Trophoblast cell (in vitro differentiated cells and primary cell): ENCODE measurements around the gene GON4L.
"Not testable (repeated sequence)": the region's sequence is repeated elsewhere in the genome, so short reads cannot be mapped to it uniquely, and the experiment has no call there.

Source experiments
- DNase-seq, 2 donors: peaks; one replicate each; pipeline ENCODE4 v3.0.0-alpha.2; 2016
- H2AFZ ChIP-seq: 2 replicates; pipeline ENCODE4 v1.6.1; 2013; ENCODE audit warnings: low read length, moderate library complexity, mild to moderate bottlenecking; ENCODE audit not compliant: insufficient read depth, poor library complexity
- H2AK5ac ChIP-seq: 2 replicates; pipeline ENCODE4 v1.6.1; 2013; ENCODE audit warnings: mild to moderate bottlenecking, low read length
- H2BK120ac ChIP-seq: 2 replicates; pipeline ENCODE4 v1.6.1; 2013; ENCODE audit warnings: low read length, mild to moderate bottlenecking, moderate library complexity; ENCODE audit not compliant: insufficient read depth, poor library complexity
- H2BK12ac ChIP-seq: 2 replicates; pipeline ENCODE4 v1.6.1; 2013; ENCODE audit warnings: mild to moderate bottlenecking, low read length, moderate library complexity
- H2BK5ac ChIP-seq: 2 replicates; pipeline ENCODE4 v1.6.1; 2013; ENCODE audit warnings: low read length, low read depth, moderate library complexity, mild to moderate bottlenecking; ENCODE audit not compliant: poor library complexity
- H3K14ac ChIP-seq: 2 replicates; pipeline ENCODE4 v1.6.1; 2013; ENCODE audit warnings: mild to moderate bottlenecking, low read length
- H3K18ac ChIP-seq: 2 replicates; pipeline ENCODE4 v1.6.1; 2013; ENCODE audit warnings: mild to moderate bottlenecking, low read length
- H3K23ac ChIP-seq: 2 replicates; pipeline ENCODE4 v1.6.1; 2013; ENCODE audit warnings: low read length
- H3K27ac ChIP-seq: 2 replicates; pipeline ENCODE4 v1.5.1; 2013; ENCODE audit warnings: low read depth, mild to moderate bottlenecking, inconsistent platforms, low read length, moderate library complexity
- H3K27me3 ChIP-seq: 2 replicates; pipeline ENCODE4 v1.6.1; 2013; ENCODE audit warnings: inconsistent platforms, mild to moderate bottlenecking, low read length, moderate library complexity; ENCODE audit not compliant: insufficient read depth
- H3K36me3 ChIP-seq, 2 experiments: 1 replicate in 1 of 2; 2 replicates in 1 of 2; pipeline ENCODE4 v1.6.1; 2013; ENCODE audit warnings: low read length in 2 of 2, mild to moderate bottlenecking in 2 of 2, moderate library complexity in 1 of 2; ENCODE audit not compliant: insufficient read depth in 2 of 2, control insufficient read depth in 1 of 2
- H3K4ac ChIP-seq: 2 replicates; pipeline ENCODE4 v1.6.1; 2013; ENCODE audit warnings: low read depth, mild to moderate bottlenecking, low read length, moderate library complexity
- H3K4me1 ChIP-seq, 2 experiments: 1 replicate in 1 of 2; 2 replicates in 1 of 2; pipeline ENCODE4 v1.6.1; 2013; ENCODE audit warnings: low read length in 2 of 2, mild to moderate bottlenecking in 2 of 2, moderate library complexity in 1 of 2; ENCODE audit not compliant: insufficient read depth in 2 of 2, control insufficient read depth in 1 of 2
- H3K4me2 ChIP-seq: 2 replicates; pipeline ENCODE4 v1.6.1; 2013; ENCODE audit warnings: inconsistent platforms, mild to moderate bottlenecking, low read length, moderate library complexity
- H3K4me3 ChIP-seq: 2 replicates; pipeline ENCODE4 v1.5.1; 2013; ENCODE audit warnings: mild to moderate bottlenecking, low read depth, low read length, inconsistent platforms
- H3K79me1 ChIP-seq: one replicate; pipeline ENCODE4 v1.6.1; 2013; ENCODE audit warnings: low read length
- H3K79me2 ChIP-seq: 2 replicates; pipeline ENCODE4 v1.6.1; 2013; ENCODE audit warnings: low read length, mild to moderate bottlenecking; ENCODE audit not compliant: control insufficient read depth, insufficient read depth, poor library complexity
- H3K9ac ChIP-seq: 2 replicates; pipeline ENCODE4 v1.6.1; 2013; ENCODE audit warnings: mild to moderate bottlenecking, low read length
- H3K9me3 ChIP-seq: 2 replicates; pipeline ENCODE4 v1.6.1; 2013; ENCODE audit warnings: low read depth, mild to moderate bottlenecking, control low read depth, inconsistent platforms, low read length; ENCODE audit not compliant: insufficient read depth
- H4K12ac ChIP-seq: 2 replicates; pipeline ENCODE4 v1.6.1; 2013; ENCODE audit warnings: low read depth, mild to moderate bottlenecking, low read length, moderate library complexity
- H4K8ac ChIP-seq: 2 replicates; pipeline ENCODE4 v1.6.1; 2013; ENCODE audit warnings: low read depth, mild to moderate bottlenecking, low read length, moderate library complexity
- H4K91ac ChIP-seq: one replicate; pipeline ENCODE4 v1.6.1; 2013; ENCODE audit warnings: low read depth, mild to moderate bottlenecking, low read length, moderate library complexity
- WGBS: extraction: QIAGEN DNeasy Blood & Tissue Kit; methylation state at CpG from one replicate; pipeline ENCODE4 v1.1.7; 2013; ENCODE audit warnings: missing lambda C conversion rate; ENCODE audit not compliant: insufficient read length, insufficient coverage; ENCODE audit errors: extremely low coverage; 5-methylcytosine and 5-hydroxymethylcytosine counted together

The GON4L gene

DNA sequence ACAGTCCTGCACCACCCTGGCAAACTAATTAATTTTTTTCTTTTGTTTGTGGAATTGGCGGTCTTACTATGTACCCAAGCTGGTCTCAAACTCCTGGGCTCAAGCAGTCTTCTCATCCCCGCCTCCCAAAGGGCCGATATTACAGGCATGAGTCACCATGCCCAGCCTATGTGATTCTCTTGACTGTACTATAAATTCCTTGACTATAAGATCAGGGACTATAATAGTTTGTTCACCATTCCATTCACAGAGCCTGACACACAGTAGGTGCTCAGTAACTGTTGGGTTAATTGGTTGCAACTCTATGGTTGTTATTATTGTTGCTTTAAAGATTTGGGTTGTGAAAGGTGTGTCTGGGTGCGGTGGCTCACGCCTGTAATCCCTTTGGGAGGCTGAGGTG, 150.9 kb downstream of the GON4L start:
- no peak overlapping the region for H2BK12ac ChIP-seq
- no peak overlapping the region for H3K14ac ChIP-seq
- no peak overlapping the region for H3K27ac ChIP-seq
- WGBS, result no CpG with 5 or more reads among the region's 5 CpGs
- H3K23ac ChIP-seq, result no peak overlapping the region
- H3K9me3 ChIP-seq, result no peaks in the 10 kb centered on the region
- peaks cover 0 to 6% of the 10 kb centered on the region in 2 experiments for H3K36me3 ChIP-seq
- no peak overlapping the region for H3K4me3 ChIP-seq
- peak overlapping the region; percentile 9 for H3K4ac ChIP-seq
- H3K4me2 ChIP-seq, result no peak overlapping the region
- H3K9ac ChIP-seq, result no peak overlapping the region
- H3K79me1 ChIP-seq, result no peaks in the 10 kb centered on the region
- no peak overlapping the region for H2AK5ac ChIP-seq
- no peaks in the 10 kb centered on the region for H3K79me2 ChIP-seq
- H3K18ac ChIP-seq, result no peak overlapping the region
- H3K27me3 ChIP-seq, result no peaks in the 10 kb centered on the region
- H4K91ac ChIP-seq, result no peak overlapping the region
- no peak overlapping the region for H2BK120ac ChIP-seq
- H4K12ac ChIP-seq, result no peak overlapping the region
- no peaks in the 10 kb centered on the region for H3K4me1 ChIP-seq
- no peak overlapping the region for H2BK5ac ChIP-seq
- peak in 1 of 2 donors; percentile 13 for DNase-seq
- H4K8ac ChIP-seq, result no peak overlapping the region
- H2AFZ ChIP-seq, result no peak overlapping the region

- not testable (repeated sequence) for H3K4ac ChIP-seq, H4K8ac ChIP-seq, H4K91ac ChIP-seq, DNase-seq, H3K79me2 ChIP-seq, H3K4me1 ChIP-seq, H3K4me2 ChIP-seq, H3K14ac ChIP-seq, H3K27me3 ChIP-seq, H4K12ac ChIP-seq, H3K9me3 ChIP-seq, H2BK12ac ChIP-seq, H2BK120ac ChIP-seq, H2AK5ac ChIP-seq, H3K9ac ChIP-seq, H2AFZ ChIP-seq, H3K27ac ChIP-seq, H3K36me3 ChIP-seq, H3K18ac ChIP-seq, H3K23ac ChIP-seq, H3K4me3 ChIP-seq, H2BK5ac ChIP-seq, H3K79me1 ChIP-seq
- no CpG with 5 or more reads among the region's 5 CpGs for WGBS
These were observed 152.6 kb downstream of the GON4L start for GRCh38 chr1:155704414-155704813.

GRCh38 chr1:155703216-155703615, 153.8 kb downstream of the GON4L start:
- Histone ChIP-seq H4K12ac (no peak overlapping the region), H3K27me3 (no peaks in the 10 kb centered on the region), H4K91ac (no peak overlapping the region), H2BK5ac (no peak overlapping the region), H3K4ac (peak overlapping the region; percentile 55), H3K36me3 (peaks cover 0 to 6% of the 10 kb centered on the region in 2 experiments), H3K79me2 (peaks cover 4% of the 10 kb centered on the region), H2AK5ac (no peak overlapping the region), H3K4me2 (no peak overlapping the region), H3K4me1 (peaks cover 0 to 3% of the 10 kb centered on the region in 2 experiments), H3K23ac (no peak overlapping the region), H3K18ac (no peak overlapping the region), H3K27ac (no peak overlapping the region), H3K9me3 (no peaks in the 10 kb centered on the region), H2AFZ (no peak overlapping the region), H2BK120ac (no peak overlapping the region), H3K79me1 (no peaks in the 10 kb centered on the region), H3K14ac (no peak overlapping the region), H3K4me3 (no peak overlapping the region), H4K8ac (no peak overlapping the region), H3K9ac (no peak overlapping the region), H2BK12ac (no peak overlapping the region)
- no CpG with 5 or more reads among the region's 6 CpGs for WGBS
- no peak for DNase-seq

- not testable (repeated sequence) for H2BK5ac ChIP-seq, H3K27me3 ChIP-seq, H2BK120ac ChIP-seq, H4K91ac ChIP-seq, H3K18ac ChIP-seq, H3K14ac ChIP-seq, H3K79me1 ChIP-seq, H3K4me1 ChIP-seq, DNase-seq, H2BK12ac ChIP-seq, H4K8ac ChIP-seq, H3K4me3 ChIP-seq, H3K36me3 ChIP-seq, H4K12ac ChIP-seq, H3K9me3 ChIP-seq, H3K4ac ChIP-seq, H2AK5ac ChIP-seq, H3K4me2 ChIP-seq, H3K23ac ChIP-seq, H2AFZ ChIP-seq, H3K79me2 ChIP-seq, H3K27ac ChIP-seq, H3K9ac ChIP-seq
- WGBS, result no CpG with 5 or more reads among the region's 2 CpGs
These were observed 155.3 kb downstream of the GON4L start for GRCh38 chr1:155701675-155702074.
